Heart left ventricle (tissue), 13 donors: Measurements from ENCODE around the gene LGALS14.

ENCODE experiments used
- CTCF ChIP-seq, 12 donors: fragments of 200-600 bp; sonication (generic) in 4 of 12; IDR thresholded peaks; one replicate each; pipeline versions ENCODE4 v1.5.0 to v1.8.0; 2018 to 2022; ENCODE audit warnings: antibody characterized with exemption in 12 of 12, mild to moderate bottlenecking in 5 of 12
- POLR2A ChIP-seq, 2 donors: fragments of 450-650 bp; IDR thresholded peaks; one replicate each; pipeline ENCODE4 v1.6.1; 2017; ENCODE audit warnings: antibody characterized with exemption in 2 of 2, mild to moderate bottlenecking in 2 of 2, moderate library complexity in 2 of 2
- donor health status: ischemic (EF 13 %, LVEDD 7.1; RV severe dilation, severe dysfunction).
- donor health status: DM: no; HTN: yes; CAD: no.
- donor health status: DM: no; HTN: no; CAD: no.
- donor health status: ischemic (EF 25% LVEDD 6.9; RV normal size, moderate dysfunction).
- donor health status: ischemic (EF 25% LVEDD 5.7; RV mildly dilated, moderate dysfunction).
- donor health status: ischemic (EF 35%, LVEDD 5.7; RV mildly dilated, moderate dysfunction).
- donor health status: nonischemic (EF 11% LVEDD 7.7; RV severe dilation, severe dysfunction).
- donor health status: DM: yes; HTN: yes; CAD: no.
- donor health status: PGD.
- donor health status: ischemic (EF 29% LVEDD 5.4; RV normal size, mild dysfunction).
- donor health status: nonischemic (EF 23%, LVEDD 6.1; RV moderate dilation, normal function).

GRCh38 chr19:39698535-39698934 lies 5.7 kb upstream of the LGALS14 start:
- TF ChIP-seq CTCF (IDR thresholded peaks at IDR 0.05) (no peak), POLR2A (IDR thresholded peaks at IDR 0.05) (no peak)
